Purkinje cell (primary cell): ENCODE data around the gene EXOC1L. TPM values are rescaled to one million over a fixed set of nuclear protein-coding genes. Genes with fewer than 3 reads are reported as not detected.

Experiments
- polyA plus RNA-seq: library from polyadenylated mRNA; unstranded; fragments of >200 nt; fragmentation: Nextera tagmentation; gene quantifications from 2 replicates; pipeline ENCODE4 v1.2.1, GENCODE V29; 2014

EXOC1L gene
- polyA plus RNA-seq: 4.1 TPM in 1 of 2 replicates, not detected in the other

GRCh38 chr4:55819634-55820033 lies at the start of gene EXOC1L:
TSS of gene EXOC1L (plus strand) at chr4:55819790. CDS start at chr4:55820027, 237 bp downstream.

GRCh38 chr4:55853484-55854046 lies 34.0 kb downstream of the EXOC1L start, which contains the start of gene EXOC1:
TSS of gene EXOC1 (plus strand) at chr4:55853648. CDS start at chr4:55858324, 4,676 bp downstream.

Other genes starting within 250 kb of the EXOC1L start
- gene PDCL2, start 227.5 kb upstream of the EXOC1L start, polyA plus RNA-seq: not detected in 2 replicates
- gene NMU, start 183.5 kb upstream of the EXOC1L start, polyA plus RNA-seq: 4.3 TPM in 1 of 2 replicates, not detected in the other
- gene EXOC1, start 33.9 kb downstream of the EXOC1L start, polyA plus RNA-seq: 49.6 and 61.5 TPM in 2 replicates
- 1.4 and 2.6 TPM in 2 replicates for gene CEP135, start 129.2 kb downstream of the EXOC1L start, polyA plus RNA-seq